HG02885 (cell line): ENCODE results near the gene LCAT.

ENCODE experiments used
- ATAC-seq: cut with Tn5 transposase; IDR thresholded peaks from one replicate; pipeline ENCODE4 v1.9.1; 2021; ENCODE audit warnings: mild to moderate bottlenecking; ENCODE audit not compliant: unreplicated experiment, poor library complexity

The LCAT gene

GRCh38 chr16:67935101-67935401 is 8.9 kb downstream of the LCAT start:
- ATAC-seq = no peak

DNA sequence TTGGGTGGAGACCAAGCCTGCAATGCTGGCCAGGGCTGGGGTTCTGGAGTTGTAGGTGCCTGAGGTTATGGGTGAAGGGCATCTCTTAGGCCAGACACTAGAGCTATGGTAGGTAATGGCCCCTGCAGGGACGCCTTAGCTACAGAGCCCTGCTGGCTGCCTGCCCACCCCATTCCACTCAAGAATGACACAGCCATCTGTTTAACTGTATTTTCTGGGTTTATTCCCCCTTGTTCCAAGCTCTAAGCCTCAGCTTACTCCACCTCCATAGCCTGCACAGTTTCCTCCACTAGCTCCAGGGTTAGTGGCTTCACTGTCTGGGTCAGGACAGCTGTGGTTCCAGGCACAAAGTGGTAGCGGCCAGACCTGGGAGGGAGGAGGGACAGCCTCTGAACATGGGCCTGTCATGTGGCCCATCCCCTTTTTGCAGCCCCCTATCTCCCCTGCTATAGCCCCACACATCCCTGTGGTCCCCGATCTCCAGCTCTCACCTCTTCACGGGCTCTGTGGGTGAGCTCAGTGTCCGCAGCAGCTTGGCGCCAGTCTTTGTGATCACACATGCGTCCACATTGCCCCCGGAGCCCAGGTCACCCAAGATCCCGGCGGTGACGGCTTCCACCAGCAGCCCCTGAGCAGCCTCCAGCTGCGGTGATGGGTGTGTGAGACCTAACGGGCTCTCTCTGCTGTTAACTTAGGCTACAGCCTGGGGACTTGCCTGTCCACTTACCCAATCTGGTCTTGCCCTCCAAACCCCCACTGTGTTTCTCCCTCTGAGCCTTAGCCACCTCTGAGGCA is 9.4 kb downstream of the LCAT start:
- no peak for ATAC-seq

GRCh38 chr16:67933805-67934204 is 10.1 kb downstream of the LCAT start:
- ATAC-seq = no peak

- no peak for ATAC-seq
Observed at GRCh38 chr16:67932462-67932840, 11.5 kb downstream of the LCAT start.

- ATAC-seq = no peak
Observed at GRCh38 chr16:67931712-67932461, 12.0 kb downstream of the LCAT start, which contains the start of gene CTRL. Gene CTRL, minus strand, starts transcription at chr16:67931862. Its CDS starts 10 bp downstream, at chr16:67931852.

GRCh38 chr16:67930678-67931211 is 13.2 kb downstream of the LCAT start:
- ATAC-seq = no peak

GRCh38 chr16:67930191-67930590 is 13.7 kb downstream of the LCAT start:
- no peak for ATAC-seq

GRCh38 chr16:67928561-67929364 is 15.2 kb downstream of the LCAT start:
- ATAC-seq = peak; percentile 48

DNA sequence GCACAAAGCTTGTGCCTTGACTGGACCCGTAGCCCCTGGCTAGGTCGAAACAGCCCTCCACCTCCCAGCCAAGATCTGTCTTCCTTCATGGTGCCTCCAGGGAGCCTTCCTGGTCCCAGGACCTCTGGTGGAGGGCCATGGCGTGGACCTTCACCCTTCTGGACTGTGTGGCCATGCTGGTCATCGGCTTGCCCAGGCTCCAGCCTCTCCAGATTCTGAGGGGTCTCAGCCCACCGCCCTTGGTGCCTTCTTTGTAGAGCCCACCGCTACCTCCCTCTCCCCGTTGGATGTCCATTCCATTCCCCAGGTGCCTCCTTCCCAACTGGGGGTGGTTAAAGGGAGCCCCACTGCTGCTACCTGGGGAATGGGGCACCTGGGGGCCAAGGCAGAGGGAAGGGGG is 15.8 kb downstream of the LCAT start:
- no peak for ATAC-seq

- ATAC-seq = no peak
Observed at GRCh38 chr16:67927131-67927941, 16.6 kb downstream of the LCAT start.

GRCh38 chr16:67926181-67926750 is 17.7 kb downstream of the LCAT start:
- ATAC-seq = no peak

DNA sequence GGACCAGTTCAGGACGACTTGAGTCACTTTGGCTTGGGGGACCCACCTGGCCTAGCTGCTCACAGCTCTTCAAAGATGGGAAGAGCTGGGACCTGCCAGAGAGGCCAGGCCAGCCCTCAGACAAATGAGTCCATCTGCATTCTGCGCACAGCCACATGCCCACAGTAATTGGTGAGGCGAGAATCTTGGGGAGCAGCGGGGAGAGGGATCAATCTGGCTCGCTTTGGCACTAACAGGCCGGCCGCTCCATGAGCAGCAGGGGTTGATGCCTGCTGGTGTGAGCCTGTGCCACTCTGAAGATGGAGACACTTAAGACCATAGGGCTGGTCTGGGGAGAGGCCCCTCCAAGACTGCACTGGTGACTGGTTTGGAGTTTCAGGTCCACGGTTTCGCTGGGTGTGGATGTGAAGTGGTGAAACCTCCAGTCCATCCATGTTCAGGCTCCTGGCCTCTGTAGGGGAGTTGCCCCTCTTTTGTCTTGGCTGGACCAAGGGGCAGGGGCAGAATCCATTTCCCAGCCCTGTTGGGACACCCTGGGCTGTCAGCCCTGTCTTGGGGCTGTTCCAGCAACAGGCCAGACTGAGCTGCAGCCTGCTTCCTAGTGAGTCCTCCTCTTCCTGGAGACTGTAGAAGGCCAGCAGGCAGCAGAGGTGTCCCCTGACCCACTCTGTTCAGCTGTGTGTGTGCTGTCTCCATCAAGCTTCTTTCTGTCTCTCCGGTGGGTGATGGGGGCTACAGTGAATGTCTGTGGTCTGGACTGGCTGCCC is 19.6 kb downstream of the LCAT start:
- ATAC-seq = no peak

GRCh38 chr16:67923414-67924116 is 20.4 kb downstream of the LCAT start:
- ATAC-seq = no peak

- ATAC-seq = no peak
Observed at GRCh38 chr16:67922740-67923139, 21.2 kb downstream of the LCAT start.

GRCh38 chr16:67922221-67922620 is 21.7 kb downstream of the LCAT start:
- ATAC-seq = no peak

DNA sequence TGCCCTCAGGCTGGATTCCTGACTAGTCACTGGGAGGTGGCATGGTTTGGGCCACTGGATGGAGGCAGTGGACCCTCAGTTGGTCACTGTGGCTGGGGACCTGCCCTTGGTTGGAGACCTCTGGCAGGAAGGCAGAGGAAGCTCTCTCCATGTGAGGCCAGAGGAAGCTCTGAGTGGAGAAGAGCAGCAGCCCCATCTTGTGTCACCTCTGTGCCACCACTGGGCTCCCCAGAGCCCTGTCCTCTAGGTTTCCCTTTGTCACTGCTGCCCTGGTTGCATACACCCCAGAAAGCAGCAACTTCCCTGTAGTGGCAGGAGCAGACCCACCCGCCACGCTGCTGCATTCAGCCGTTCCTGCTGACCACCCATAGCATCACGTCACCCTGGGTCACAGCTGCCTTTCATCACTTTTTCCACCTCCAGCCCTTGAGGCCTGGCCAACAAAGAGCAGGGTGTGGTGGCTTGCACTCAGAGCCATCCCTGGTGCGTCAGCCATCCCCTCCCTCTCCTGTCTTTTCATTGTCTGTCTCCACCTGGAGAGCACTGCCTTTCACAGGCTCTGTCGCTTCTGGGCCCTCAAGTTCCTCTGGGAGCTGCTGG is 24.2 kb downstream of the LCAT start:
- no peak for ATAC-seq

- ATAC-seq = no peak
Observed at GRCh38 chr16:67917852-67918236, 26.1 kb downstream of the LCAT start.
